Erythroblast (primary cell): Measurements from ENCODE around the gene CASD1.

Experiments used
- GATA1 ChIP-seq: IDR thresholded peaks from 2 replicates; pipeline ENCODE4 v1.6.1; 2011; ENCODE audit warnings: low read depth, mild to moderate bottlenecking, control low read depth, low read length, moderate library complexity
- POLR2A ChIP-seq: IDR thresholded peaks from 2 replicates; pipeline ENCODE4 v1.6.1; 2011; ENCODE audit warnings: mild to moderate bottlenecking, low read length

DNA sequence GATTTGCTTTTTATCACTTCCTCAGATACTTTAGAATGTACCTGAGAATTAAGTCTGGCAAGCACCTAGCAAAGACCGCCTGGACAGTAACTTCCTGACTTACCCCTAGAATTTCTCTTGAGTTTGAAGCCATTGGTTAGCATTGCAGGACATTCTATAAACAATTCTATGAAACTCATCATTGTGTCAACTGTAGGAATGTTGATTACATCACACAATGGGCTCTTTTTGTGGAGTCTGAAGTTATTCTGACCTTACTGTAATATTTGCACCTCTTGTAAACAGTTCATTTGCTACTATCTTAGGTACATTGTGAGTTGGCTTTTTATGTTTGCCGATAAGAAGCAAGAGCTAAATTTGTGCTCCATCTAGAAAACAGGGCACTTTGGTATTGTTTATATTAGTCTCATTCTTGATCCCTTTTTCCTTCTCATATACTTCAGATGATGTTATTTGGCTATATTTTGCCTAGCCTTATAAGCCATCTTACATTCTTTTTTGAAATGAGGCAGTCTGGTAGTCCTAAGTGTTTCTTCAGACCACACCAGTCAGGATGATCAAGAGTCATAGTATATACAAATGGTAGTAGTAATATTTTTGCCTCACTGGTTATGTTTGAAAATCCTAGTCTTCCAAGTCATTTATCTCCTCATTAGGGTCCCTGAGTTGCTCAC is 52.4 kb downstream of the CASD1 start:
- TF ChIP-seq POLR2A = no peak
- TF ChIP-seq GATA1 = no peak
